GM12878 (cell line): ENCODE results near the gene FZD10. TPM values are rescaled to one million over a fixed set of nuclear protein-coding genes. Genes with fewer than 3 reads are reported as not detected.

Source experiments
- ATAC-seq: fragments of 200-7000 bp; cut with Tn5 transposase; 3 replicates; pipeline ENCODE4 v1.9.1; 2020; ENCODE audit warnings: mild to moderate bottlenecking, moderate library complexity
- BruUV-seq: library from RNA; stranded (reverse); fragments of 400-500 nt; replicated peaks from 2 replicates; lab custom pipeline; 2021; lab: Mats Ljungman, UMichigan
- CTCF ChIA-PET: fragments of 300-600 bp; sonication (Branson Sonifier 250); formaldehyde crosslinking; extraction: SDS; loops from one replicate; lab custom pipeline; 2021; ENCODE audit warnings: inconsistent platforms; lab: Yijun Ruan, JAX
- POLR2A ChIA-PET: fragments of 350-600 bp; formaldehyde crosslinking; extraction: SDS; loops from one replicate; lab custom pipeline; 2021; ENCODE audit warnings: inconsistent platforms; lab: Charles Lee
- RAD21 ChIA-PET: fragments of 300-600 bp; sonication (Branson Sonifier 250); formaldehyde crosslinking; loops from one replicate; lab custom pipeline; 2023; ENCODE audit warnings: antibody characterized with exemption; ENCODE audit not compliant: unreplicated experiment; lab: Charles Lee
- SMC1A ChIA-PET: fragments of 300-600 bp; sonication (Branson Sonifier 250); formaldehyde crosslinking; loops from one replicate; lab custom pipeline; 2023; ENCODE audit not compliant: unreplicated experiment, uncharacterized antibody; lab: Charles Lee
- DNase-seq: peaks from one replicate; pipeline ENCODE4 v3.0.0-alpha.2; 2011; ENCODE audit warnings: low read depth, low spot score
- FAIRE-seq: peaks from 3 replicates; lab custom pipeline; 2011; peaks lifted over from hg19 to GRCh38; lab: Jason Lieb, UNC
- H2AFZ ChIP-seq: 2 replicates; pipeline ENCODE4 v1.6.0; 2011; ENCODE audit warnings: low read depth, low read length, control low read depth; ENCODE audit not compliant: control insufficient read depth
- H3K27ac ChIP-seq: 2 replicates; pipeline ENCODE4 v1.5.1; 2011; ENCODE audit warnings: control low read depth; ENCODE audit not compliant: control insufficient read depth, insufficient read depth
- H3K27me3 ChIP-seq, 2 experiments: replicated peaks in 1 of 2; 2 replicates each; pipeline versions ENCODE4 v1.6.0 to v1.6.1; 2011; ENCODE audit warnings: low read length in 1 of 2; ENCODE audit not compliant: control insufficient read depth in 2 of 2, insufficient read depth in 2 of 2
- H3K36me3 ChIP-seq, 2 experiments: 2 replicates each; pipeline ENCODE4 v1.5.1; 2011; ENCODE audit warnings: low read length in 1 of 2; ENCODE audit not compliant: control insufficient read depth in 2 of 2, insufficient read depth in 2 of 2
- H3K4me1 ChIP-seq: 2 replicates; pipeline ENCODE4 v1.6.1; 2011; ENCODE audit warnings: mild to moderate bottlenecking, low read length, moderate library complexity, mixed read lengths; ENCODE audit not compliant: control insufficient read depth, insufficient read depth
- H3K4me2 ChIP-seq: 2 replicates; pipeline ENCODE4 v1.6.0; 2011; ENCODE audit warnings: control low read depth; ENCODE audit not compliant: control insufficient read depth, insufficient read depth
- H3K4me3 ChIP-seq: fragments of 200-600 bp; sonication (generic); 2 replicates; pipeline ENCODE4 v1.5.1; 2016
- H3K79me2 ChIP-seq: 2 replicates; pipeline ENCODE4 v1.6.0; 2011; ENCODE audit warnings: low read length; ENCODE audit not compliant: control insufficient read depth, insufficient read depth
- H3K9ac ChIP-seq: 2 replicates; pipeline ENCODE4 v1.8.0; 2011; ENCODE audit warnings: low read length, control low read depth, mixed read lengths; ENCODE audit not compliant: control insufficient read depth, insufficient read depth
- H3K9me3 ChIP-seq: replicated peaks from 3 replicates; pipeline ENCODE4 v1.5.1; 2011; ENCODE audit warnings: mild to moderate bottlenecking, low read length; ENCODE audit not compliant: control insufficient read depth, insufficient read depth
- H4K20me1 ChIP-seq: 2 replicates; pipeline ENCODE4 v1.6.0; 2011; ENCODE audit not compliant: control insufficient read depth, insufficient read depth
- BACH1 ChIP-seq: fragments of 450-650 bp; IDR thresholded peaks from 2 replicates; pipeline ENCODE4 v1.6.1; 2017; ENCODE audit warnings: mild to moderate bottlenecking, borderline replicate concordance
- BHLHE40 ChIP-seq, 2 experiments: fragments of 450-650 bp in 1 of 2; IDR thresholded peaks; 2 replicates each; pipeline ENCODE4 v1.6.1; 2011 to 2017; ENCODE audit warnings: low read depth in 2 of 2, borderline replicate concordance in 1 of 2, improper control_type of control experiment in 1 of 2, low read length in 1 of 2, mild to moderate bottlenecking in 1 of 2
- CTCF ChIP-seq, 3 experiments: IDR thresholded peaks in 2 of 3; conservative IDR thresholded peaks in 1 of 3; 2 replicates each; pipeline ENCODE4 v1.5.1; 2011; ENCODE audit warnings: low read depth in 3 of 3, low read length in 3 of 3, mild to moderate bottlenecking in 3 of 3, control low read depth in 2 of 3, moderate library complexity in 2 of 3, inconsistent platforms in 1 of 3, mixed read lengths in 1 of 3; ENCODE audit not compliant: control insufficient read depth in 2 of 3, insufficient read depth in 1 of 3; ENCODE audit errors: extremely low read depth in 1 of 3
- HDAC6 ChIP-seq: fragments of 200-600 bp; sonication (generic); IDR thresholded peaks from one replicate; pipeline ENCODE4 v1.8.0; 2017; ENCODE audit warnings: antibody characterized with exemption; ENCODE audit not compliant: unreplicated experiment
- MAX ChIP-seq: IDR thresholded peaks from 2 replicates; pipeline ENCODE4 v1.6.1; 2012; ENCODE audit warnings: low read depth, low read length, improper control_type of control experiment
- MTA2 ChIP-seq: fragments of 450-650 bp; IDR thresholded peaks from 2 replicates; pipeline ENCODE4 v1.6.1; 2016; ENCODE audit warnings: low read depth, mild to moderate bottlenecking, moderate library complexity
- MYC ChIP-seq: IDR thresholded peaks from 2 replicates; pipeline ENCODE4 v1.6.1; 2011; ENCODE audit warnings: mild to moderate bottlenecking, low read length, moderate library complexity, inconsistent platforms; ENCODE audit not compliant: insufficient read depth, insufficient replicate concordance, insufficient read length, severe bottlenecking
- SMAD1 ChIP-seq: fragments of 450-650 bp; IDR thresholded peaks from 2 replicates; pipeline ENCODE4 v1.6.1; 2018; ENCODE audit warnings: mild to moderate bottlenecking, low read depth; ENCODE audit not compliant: partially characterized antibody
- SMAD5 ChIP-seq: IDR thresholded peaks from 2 replicates; pipeline ENCODE4 v1.6.1; 2016; ENCODE audit warnings: antibody characterized with exemption, low read depth
- SREBF2 ChIP-seq: IDR thresholded peaks from 2 replicates; pipeline ENCODE4 v1.6.1; 2012; ENCODE audit warnings: mild to moderate bottlenecking, low read length
- SUPT20H ChIP-seq: IDR thresholded peaks from 2 replicates; pipeline ENCODE4 v1.6.1; 2011; ENCODE audit warnings: low read depth, mild to moderate bottlenecking, low read length, moderate library complexity, borderline replicate concordance; ENCODE audit not compliant: control insufficient read depth
- ZBTB4 ChIP-seq: fragments of 450-650 bp; formaldehyde crosslinking; IDR thresholded peaks from 2 replicates; pipeline ENCODE4 v1.4.0; 2022; ENCODE audit warnings: mild to moderate bottlenecking, moderate library complexity
- WGBS: methylation state at CpG from one replicate; pipeline ENCODE4 v1.1.6; 2016; ENCODE audit warnings: low lambda C conversion rate; ENCODE audit not compliant: insufficient replicate concordance, insufficient coverage; ENCODE audit errors: missing lambda C conversion rate; 5-methylcytosine and 5-hydroxymethylcytosine counted together
- in situ Hi-C: fragments of 300-500 bp; cut with MboI; formaldehyde crosslinking; loops from 9 replicates; pipeline ENCODE4 v1.14.3; 2018; ENCODE audit warnings: mixed read lengths
- intact Hi-C: fragments of 100-400 bp; cut with micrococcal nuclease; formaldehyde crosslinking; loops from one replicate; pipeline ENCODE4 v1.14.2; 2022; ENCODE audit not compliant: unreplicated experiment
- polyA plus RNA-seq, 11 experiments: library from polyadenylated mRNA; depleted of rRNA in 4 of 11; unstranded in 6 of 11; stranded (reverse) in 5 of 11; fragments of >200 nt; fragmentation: Nextera tagmentation in 4 of 11; fragmentation: Illumina TruSeq in 1 of 11; extraction: Ambion mirVana in 4 of 11; extraction: Trizol in 1 of 11; gene quantifications; 1 replicate in 1 of 11; 2 replicates in 10 of 11; pipeline versions ENCODE4 v1.2.1 to v1.2.3, GENCODE V29; 2011 to 2016; ENCODE audit warnings: inconsistent platforms in 2 of 11, missing spikeins in 2 of 11, low read depth in 1 of 11
- total RNA-seq, 4 experiments: library from RNA; depleted of rRNA in 3 of 4; stranded (reverse); fragments of >200 nt in 3 of 4; fragmentation: Illumina TruSeq in 1 of 4; extraction: Trizol in 1 of 4; gene quantifications; 2 replicates each; pipeline versions ENCODE4 v1.2.1 to v1.2.3, GENCODE V29; 2013 to 2021

Gene FZD10
- total and polyA plus RNA-seq, 10 of the 15 experiments (the other 5 are each of a cell fraction or from before 2014, with no cell fraction given) = not detected

GRCh38 chr12:130212384-130212989 lies 50.2 kb downstream of the FZD10 start:
- Histone ChIP-seq H4K20me1 (no peaks in the 10 kb centered on the region), H3K4me1 (no peaks in the 10 kb centered on the region), H3K4me2 (no peak overlapping the region), H3K9ac (no peak overlapping the region), H3K36me3 (no peaks in the 10 kb centered on the region), H3K79me2 (no peaks in the 10 kb centered on the region), H2AFZ (no peak overlapping the region), H3K27me3 (no peaks in the 10 kb centered on the region), H3K9me3 (no peaks in the 10 kb centered on the region; the same call in 2 of the 3 replicates), H3K27ac (no peak overlapping the region), H3K4me3 (no peak overlapping the region)
- ChIA-PET RAD21 (no interaction called here), SMC1A (no interaction called here), CTCF (no interaction called here), POLR2A (no interaction called here)
- in situ Hi-C loops (no loop called here), intact Hi-C loops (no loop called here)
- BruUV-seq = no TSS peak
- WGBS = 34% methylated on average over 9 of the region's 9 CpGs
- TF ChIP-seq MAX = no peak
- TF ChIP-seq SUPT20H = no peak
- no peak for FAIRE-seq
- DNase-seq = no peak
- no peak for ATAC-seq

- in situ Hi-C loops = no loop called here
- POLR2A ChIA-PET = no interaction called here
- Histone ChIP-seq H3K36me3 (no peaks in the 10 kb centered on the region), H3K27me3 (no peaks in the 10 kb centered on the region), H3K9ac (no peak overlapping the region), H2AFZ (no peak overlapping the region), H3K27ac (no peak overlapping the region), H3K9me3 (no peaks in the 10 kb centered on the region; the same call in 2 of the 3 replicates), H3K79me2 (no peaks in the 10 kb centered on the region), H3K4me3 (no peak overlapping the region), H3K4me2 (no peak overlapping the region), H4K20me1 (no peaks in the 10 kb centered on the region), H3K4me1 (no peaks in the 10 kb centered on the region)
- intact Hi-C loops = no loop called here
- RAD21 ChIA-PET = no interaction called here
- ATAC-seq (no peak), DNase-seq (no peak), FAIRE-seq (no peak)
- no TSS peak for BruUV-seq
- CTCF ChIA-PET = no interaction called here
- SMC1A ChIA-PET = no interaction called here
- WGBS = 1% methylated on average over 4 of the region's 4 CpGs
- TF ChIP-seq BACH1 (no peak), ZBTB4 (CRISPR knock-in tag) (no peak), MTA2 (no peak), SREBF2 (no peak), SMAD1 (no peak), MYC (no peak), SMAD5 (no peak), HDAC6 (no peak), BHLHE40 (IDR thresholded peaks at IDR 0.05; ENCODE audit: borderline replicate concordance in 1 of 2, low read depth in 2 of 2, low read length in 1 of 2) (no peak), CTCF (IDR thresholded peaks at IDR 0.05 in 2 of 3, conservative IDR thresholded peaks at IDR 0.05 in 1 of 3; ENCODE audit: control insufficient read depth in 2 of 3, extremely low read depth in 1 of 3, insufficient read depth in 1 of 3, low read depth in 3 of 3, low read length in 3 of 3) (no peak)
These were observed 51.0 kb downstream of the FZD10 start for GRCh38 chr12:130213249-130213648.
